Astrocyte (in vitro differentiated cells and primary cell): ENCODE results near the gene ATL1. TPM values are rescaled to one million over a fixed set of nuclear protein-coding genes. Genes with fewer than 3 reads are reported as not detected.

Source experiments
- DNase-seq: peaks from one replicate; pipeline ENCODE4 v3.0.0-alpha.2; 2010; ENCODE audit warnings: low read depth
- FAIRE-seq: peaks from 2 replicates; lab custom pipeline; 2011; peaks lifted over from hg19 to GRCh38; lab: Jason Lieb, UNC
- H2AFZ ChIP-seq: 2 replicates; pipeline ENCODE4 v1.6.0; 2012; ENCODE audit warnings: low read depth, low read length, inconsistent platforms
- H3K27ac ChIP-seq: 2 replicates; pipeline ENCODE4 v1.5.1; 2011; ENCODE audit warnings: low read depth, low read length, inconsistent platforms
- H3K27me3 ChIP-seq: 2 replicates; pipeline ENCODE4 v1.6.0; 2011; ENCODE audit warnings: low read length, inconsistent platforms; ENCODE audit not compliant: insufficient read depth
- H3K36me3 ChIP-seq: 2 replicates; pipeline ENCODE4 v1.5.1; 2011; ENCODE audit warnings: low read length, inconsistent platforms; ENCODE audit not compliant: insufficient read depth
- H3K4me1 ChIP-seq: 2 replicates; pipeline ENCODE4 v1.5.1; 2011; ENCODE audit warnings: low read length, inconsistent platforms; ENCODE audit not compliant: insufficient read depth
- H3K4me2 ChIP-seq: 2 replicates; pipeline ENCODE4 v1.6.0; 2012; ENCODE audit warnings: low read length, inconsistent platforms
- H3K4me3 ChIP-seq: 2 replicates; pipeline ENCODE4 v1.5.1; 2011; ENCODE audit warnings: low read depth, mild to moderate bottlenecking, low read length, inconsistent platforms; ENCODE audit not compliant: insufficient read depth
- H3K79me2 ChIP-seq: 2 replicates; pipeline ENCODE4 v1.6.0; 2012; ENCODE audit warnings: mild to moderate bottlenecking, low read length, inconsistent platforms; ENCODE audit not compliant: insufficient read depth
- H3K9ac ChIP-seq: 2 replicates; pipeline ENCODE4 v1.6.0; 2012; ENCODE audit warnings: mild to moderate bottlenecking, low read length, inconsistent platforms
- H3K9me3 ChIP-seq: 2 replicates; pipeline ENCODE4 v1.5.1; 2012; ENCODE audit warnings: low read depth, mild to moderate bottlenecking, low read length, inconsistent platforms; ENCODE audit not compliant: insufficient read depth
- H4K20me1 ChIP-seq: 2 replicates; pipeline ENCODE4 v1.6.0; 2012; ENCODE audit warnings: low read length, inconsistent platforms; ENCODE audit not compliant: insufficient read depth
- H3K27ac Mint-ChIP-seq: one replicate; pipeline ENCODE4 v1.8.0; 2021; ENCODE audit warnings: mild to moderate bottlenecking, mixed read lengths; ENCODE audit not compliant: unreplicated experiment
- H3K27me3 Mint-ChIP-seq: one replicate; pipeline ENCODE4 v1.8.0; 2021; ENCODE audit warnings: low read depth, mixed read lengths; ENCODE audit not compliant: unreplicated experiment
- H3K36me3 Mint-ChIP-seq: one replicate; pipeline ENCODE4 v1.8.0; 2021; ENCODE audit warnings: low read depth, mixed read lengths; ENCODE audit not compliant: unreplicated experiment
- H3K4me1 Mint-ChIP-seq: one replicate; pipeline ENCODE4 v1.8.0; 2021; ENCODE audit warnings: low read depth, mixed read lengths; ENCODE audit not compliant: unreplicated experiment
- H3K4me3 Mint-ChIP-seq: one replicate; pipeline ENCODE4 v1.8.0; 2021; ENCODE audit warnings: mild to moderate bottlenecking, moderate library complexity, mixed read lengths; ENCODE audit not compliant: unreplicated experiment
- H3K9me3 Mint-ChIP-seq: one replicate; pipeline ENCODE4 v1.8.0; 2021; ENCODE audit warnings: mild to moderate bottlenecking, mixed read lengths; ENCODE audit not compliant: unreplicated experiment
- EZH2 ChIP-seq: IDR thresholded peaks from 2 replicates; pipeline ENCODE4 v1.6.1; 2012; ENCODE audit warnings: mild to moderate bottlenecking, low read length, inconsistent platforms; ENCODE audit not compliant: insufficient read depth
- total RNA-seq: library from RNA; stranded (reverse); gene quantifications from 2 replicates; pipeline ENCODE4 v1.2.1, GENCODE V29; 2021
- TF ChIP-seq, protein P1 (sequence below): IDR thresholded peaks from 2 replicates; pipeline ENCODE4 v1.5.1; 2011; ENCODE audit warnings: low read depth, mild to moderate bottlenecking, inconsistent platforms, low read length, moderate library complexity; ENCODE audit not compliant: insufficient read depth

The ATL1 gene
- total RNA-seq, 1 donor from 2014 or later: 15.8 TPM

DNA sequence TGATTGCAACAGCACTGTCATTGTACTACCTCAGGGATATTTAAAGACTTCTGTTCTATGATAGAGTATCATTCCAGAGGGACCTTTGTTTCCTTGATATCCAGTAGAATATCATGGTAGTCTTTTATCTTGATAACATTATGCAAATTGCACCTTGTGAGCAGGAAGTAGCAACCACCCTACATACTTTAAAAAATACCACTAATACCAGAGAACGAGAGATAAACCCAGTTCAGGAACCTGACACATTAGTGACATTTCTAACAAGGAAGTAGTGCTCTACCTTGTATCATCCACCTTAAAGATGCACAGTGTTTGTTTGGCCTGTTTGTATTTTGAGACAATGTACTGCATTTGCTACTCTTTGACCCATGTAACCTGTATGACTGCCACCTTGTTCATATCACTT, 18.8 kb upstream of the ATL1 start:
- no peaks in the 10 kb centered on the region for H3K9me3 ChIP-seq
- H2AFZ ChIP-seq: no peak overlapping the region
- H3K4me3 ChIP-seq: no peak overlapping the region
- DNase-seq (no peak), FAIRE-seq (no peak)
- no peak overlapping the region for H3K4me3 Mint-ChIP-seq
- TF ChIP-seq, protein P1, sequence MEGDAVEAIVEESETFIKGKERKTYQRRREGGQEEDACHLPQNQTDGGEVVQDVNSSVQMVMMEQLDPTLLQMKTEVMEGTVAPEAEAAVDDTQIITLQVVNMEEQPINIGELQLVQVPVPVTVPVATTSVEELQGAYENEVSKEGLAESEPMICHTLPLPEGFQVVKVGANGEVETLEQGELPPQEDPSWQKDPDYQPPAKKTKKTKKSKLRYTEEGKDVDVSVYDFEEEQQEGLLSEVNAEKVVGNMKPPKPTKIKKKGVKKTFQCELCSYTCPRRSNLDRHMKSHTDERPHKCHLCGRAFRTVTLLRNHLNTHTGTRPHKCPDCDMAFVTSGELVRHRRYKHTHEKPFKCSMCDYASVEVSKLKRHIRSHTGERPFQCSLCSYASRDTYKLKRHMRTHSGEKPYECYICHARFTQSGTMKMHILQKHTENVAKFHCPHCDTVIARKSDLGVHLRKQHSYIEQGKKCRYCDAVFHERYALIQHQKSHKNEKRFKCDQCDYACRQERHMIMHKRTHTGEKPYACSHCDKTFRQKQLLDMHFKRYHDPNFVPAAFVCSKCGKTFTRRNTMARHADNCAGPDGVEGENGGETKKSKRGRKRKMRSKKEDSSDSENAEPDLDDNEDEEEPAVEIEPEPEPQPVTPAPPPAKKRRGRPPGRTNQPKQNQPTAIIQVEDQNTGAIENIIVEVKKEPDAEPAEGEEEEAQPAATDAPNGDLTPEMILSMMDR: no peak
- no peak for TF ChIP-seq EZH2
- H3K27me3 ChIP-seq: no peaks in the 10 kb centered on the region
- H4K20me1 ChIP-seq: no peaks in the 10 kb centered on the region
- peaks cover 7% of the 10 kb centered on the region for H3K4me1 Mint-ChIP-seq
- no peak overlapping the region for H3K27ac ChIP-seq
- H3K36me3 ChIP-seq: no peaks in the 10 kb centered on the region
- H3K36me3 Mint-ChIP-seq: peaks cover 10% of the 10 kb centered on the region
- H3K27me3 Mint-ChIP-seq: no peaks in the 10 kb centered on the region
- peaks cover 19% of the 10 kb centered on the region for H3K9me3 Mint-ChIP-seq
- no peaks in the 10 kb centered on the region for H3K79me2 ChIP-seq
- H3K4me2 ChIP-seq: no peak overlapping the region
- H3K27ac Mint-ChIP-seq: no peak overlapping the region
- no peak overlapping the region for H3K9ac ChIP-seq
- no peaks in the 10 kb centered on the region for H3K4me1 ChIP-seq

DNA sequence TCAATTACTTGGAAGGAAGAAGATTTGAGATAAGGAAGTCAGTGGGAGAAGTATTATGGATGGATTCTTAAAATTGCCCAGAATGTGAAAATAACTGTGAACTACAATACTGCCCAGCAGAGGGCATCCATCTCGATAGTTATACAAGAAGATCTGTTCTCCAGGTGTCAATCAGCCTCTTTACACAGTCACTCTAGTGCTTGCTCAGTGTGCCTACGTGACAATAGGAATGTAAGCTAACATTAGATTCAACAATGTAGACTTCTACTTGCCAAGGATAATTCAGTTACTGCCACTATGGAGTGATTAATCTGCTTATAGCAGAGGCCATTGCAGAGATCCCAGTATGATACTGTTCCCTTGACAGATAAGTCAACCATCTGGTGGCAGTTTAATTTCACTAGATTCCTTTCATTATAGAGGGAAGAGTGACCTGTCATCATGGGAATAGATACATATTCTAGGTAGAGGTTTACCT, 17.0 kb upstream of the ATL1 start:
- no peak overlapping the region for H3K4me3 ChIP-seq
- no peak overlapping the region for H2AFZ ChIP-seq
- H3K4me2 ChIP-seq: no peak overlapping the region
- Mint-ChIP-seq H3K27me3 (no peaks in the 10 kb centered on the region), H3K4me3 (no peak overlapping the region), H3K9me3 (peaks cover 13% of the 10 kb centered on the region), H3K4me1 (peaks cover 7% of the 10 kb centered on the region), H3K27ac (no peak overlapping the region), H3K36me3 (peaks cover 3% of the 10 kb centered on the region)
- DNase-seq (peak; percentile 41), FAIRE-seq (peak; percentile 78)
- no peak overlapping the region for H3K27ac ChIP-seq
- no peak overlapping the region for H3K9ac ChIP-seq
- TF ChIP-seq, protein P1: peak; percentile 58
- no peak for TF ChIP-seq EZH2
- no peaks in the 10 kb centered on the region for H3K79me2 ChIP-seq
- H3K36me3 ChIP-seq: no peaks in the 10 kb centered on the region
- no peaks in the 10 kb centered on the region for H3K9me3 ChIP-seq
- no peaks in the 10 kb centered on the region for H3K4me1 ChIP-seq
- H3K27me3 ChIP-seq: no peaks in the 10 kb centered on the region
- no peaks in the 10 kb centered on the region for H4K20me1 ChIP-seq

DNA sequence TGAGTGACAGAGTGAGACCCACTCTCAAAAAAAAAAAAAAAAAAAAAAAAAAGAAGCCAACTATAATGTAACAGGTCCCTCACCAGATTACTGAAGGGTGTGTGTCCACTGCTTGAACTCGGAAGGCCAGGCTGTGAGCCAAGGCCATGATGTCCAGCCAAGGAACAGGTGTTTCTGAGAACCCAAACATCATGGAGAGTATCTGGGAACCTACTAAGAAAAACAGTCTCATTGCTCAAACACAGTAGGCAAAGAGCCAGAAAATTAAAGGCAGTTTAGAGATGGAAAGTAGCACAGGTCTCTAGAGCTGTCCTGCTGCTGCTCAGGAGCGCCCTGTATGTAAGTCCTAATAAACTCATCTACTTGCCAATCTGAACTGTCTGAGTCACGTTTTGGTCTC, 15.0 kb upstream of the ATL1 start:
- Histone ChIP-seq H4K20me1 (no peaks in the 10 kb centered on the region), H3K79me2 (no peaks in the 10 kb centered on the region), H2AFZ (no peak overlapping the region), H3K36me3 (no peaks in the 10 kb centered on the region), H3K9me3 (no peaks in the 10 kb centered on the region), H3K27ac (no peak overlapping the region), H3K4me2 (no peak overlapping the region), H3K4me1 (no peaks in the 10 kb centered on the region), H3K27me3 (no peaks in the 10 kb centered on the region), H3K9ac (no peak overlapping the region), H3K4me3 (no peak overlapping the region)
- no peaks in the 10 kb centered on the region for H3K36me3 Mint-ChIP-seq
- H3K9me3 Mint-ChIP-seq: peaks cover 11% of the 10 kb centered on the region
- TF ChIP-seq, protein P1: no peak
- TF ChIP-seq EZH2: no peak
- H3K4me1 Mint-ChIP-seq: peaks cover 7% of the 10 kb centered on the region
- no peak for DNase-seq
- no peak overlapping the region for H3K27ac Mint-ChIP-seq
- H3K4me3 Mint-ChIP-seq: no peak overlapping the region
- no peak for FAIRE-seq
- H3K27me3 Mint-ChIP-seq: no peaks in the 10 kb centered on the region
